ENCODE data around the gene RGS1.

GRCh38 chr1:192609110-192610079 lies 33.8 kb downstream of the RGS1 start:
- peak in 1 of 6 experiments; percentile 5 for TF ChIP-seq CTCF (IDR thresholded peaks at IDR 0.05)
- peak in 1 of 4 donors; percentile 9 for TF ChIP-seq POLR2A (IDR thresholded peaks at IDR 0.05)
- no peak for TF ChIP-seq EP300 (IDR thresholded peaks at IDR 0.05)
